K562 (cell line): ENCODE measurements around the gene DNAH3. TPM values are rescaled to one million over a fixed set of nuclear protein-coding genes. Genes with fewer than 3 reads are reported as not detected.
A peak's percentile ranks its signal among the peaks of the same experiment; 100 is the strongest.

Experiments used
- ATAC-seq: fragments of 200-7000 bp; cut with Tn5 transposase; 3 replicates; pipeline ENCODE4 v1.9.1; 2020; ENCODE audit warnings: moderate library complexity
- BruUV-seq: library from RNA; stranded (reverse); fragments of 400-500 nt; replicated peaks from 2 replicates; lab custom pipeline; 2021; lab: Mats Ljungman, UMichigan
- CTCF ChIA-PET: fragments of 300-600 bp; formaldehyde crosslinking; extraction: SDS; loops from one replicate; lab custom pipeline; 2021; ENCODE audit warnings: low intra/inter-chr PET ratio; lab: Yijun Ruan, JAX
- POLR2A ChIA-PET: fragments of 300-600, 350-650 bp; sonication (Branson Sonifier 250); formaldehyde crosslinking; extraction: SDS; loops from one replicate; lab custom pipeline; 2021; ENCODE audit warnings: antibody characterized with exemption, inconsistent platforms; lab: Yijun Ruan, JAX
- DNase-seq, 4 experiments: peaks; one replicate each; pipeline versions ENCODE4 v3.0.0 to v3.0.0-alpha.2; 2011 to 2018; ENCODE audit warnings: low spot score in 3 of 4, mixed read lengths in 3 of 4; ENCODE audit errors: extremely low read depth in 1 of 4
- FAIRE-seq: peaks from 2 replicates; lab custom pipeline; 2011; peaks lifted over from hg19 to GRCh38; lab: Jason Lieb, UNC
- H2AFZ ChIP-seq: 2 replicates; pipeline ENCODE4 v1.6.0; 2011; ENCODE audit warnings: low read depth, low read length, control low read depth, inconsistent platforms
- H3K27ac ChIP-seq: fragments of 200-600 bp; 3 replicates; pipeline ENCODE4 v1.8.0; 2011; ENCODE audit warnings: low read depth, mild to moderate bottlenecking, control low read depth, inconsistent platforms, low read length, moderate library complexity, mixed read lengths; ENCODE audit errors: extremely low read depth
- H3K27me3 ChIP-seq, 2 experiments: fragments of 300-600 bp in 1 of 2; 2 replicates in 1 of 2; 3 replicates in 1 of 2; pipeline versions ENCODE4 v1.6.0 to v1.8.0; 2011; ENCODE audit warnings: inconsistent platforms in 2 of 2, low read length in 2 of 2, mild to moderate bottlenecking in 1 of 2, mixed read lengths in 1 of 2, moderate library complexity in 1 of 2; ENCODE audit not compliant: control insufficient read depth in 2 of 2, insufficient read depth in 2 of 2
- H3K36me3 ChIP-seq: fragments of 300-600 bp; 3 replicates; pipeline ENCODE4 v1.8.0; 2011; ENCODE audit warnings: mild to moderate bottlenecking, low read length, inconsistent platforms; ENCODE audit not compliant: control insufficient read depth, insufficient read depth
- H3K4me1 ChIP-seq, 2 experiments: fragments of 200-600 bp in 1 of 2; replicated peaks in 1 of 2; 2 replicates in 1 of 2; 3 replicates in 1 of 2; pipeline versions ENCODE4 v1.5.1 to v1.8.0; 2011; ENCODE audit warnings: inconsistent platforms in 2 of 2, low read length in 2 of 2, mild to moderate bottlenecking in 1 of 2, mixed read lengths in 1 of 2, moderate library complexity in 1 of 2; ENCODE audit not compliant: control insufficient read depth in 2 of 2, insufficient read depth in 2 of 2
- H3K4me2 ChIP-seq: 2 replicates; pipeline ENCODE4 v1.6.1; 2011; ENCODE audit warnings: low read length, control low read depth, inconsistent platforms, mixed read lengths; ENCODE audit not compliant: insufficient read depth
- H3K4me3 ChIP-seq: fragments of 200-600 bp; sonication (generic), shearing (Covaris generic); 2 replicates; pipeline ENCODE4 v1.5.1; 2016; ENCODE audit warnings: control low read depth, inconsistent platforms
- H3K79me2 ChIP-seq: fragments of 200-600 bp; 3 replicates; pipeline ENCODE4 v1.8.0; 2011; ENCODE audit warnings: low read length, inconsistent platforms; ENCODE audit not compliant: control insufficient read depth, insufficient read depth
- H3K9ac ChIP-seq, 2 experiments: 2 replicates each; pipeline versions ENCODE4 v1.6.0 to v1.6.1; 2011; ENCODE audit warnings: low read depth in 2 of 2, low read length in 2 of 2, control low read depth in 1 of 2, inconsistent platforms in 1 of 2, mild to moderate bottlenecking in 1 of 2, mixed read lengths in 1 of 2; ENCODE audit not compliant: insufficient read depth in 1 of 2
- H3K9me1 ChIP-seq: one replicate; pipeline ENCODE4 v1.6.0; 2011; ENCODE audit warnings: inconsistent platforms, mild to moderate bottlenecking, low read length, moderate library complexity; ENCODE audit not compliant: control insufficient read depth, insufficient read depth
- H3K9me3 ChIP-seq: replicated peaks from 2 replicates; pipeline ENCODE4 v1.5.1; 2011; ENCODE audit warnings: low read depth, low read length, inconsistent platforms; ENCODE audit not compliant: control insufficient read depth, insufficient read depth
- H4K20me1 ChIP-seq: replicated peaks from 2 replicates; pipeline ENCODE4 v1.6.1; 2011; ENCODE audit warnings: low read length, inconsistent platforms, mixed read lengths; ENCODE audit not compliant: control insufficient read depth, insufficient read depth
- ARID1B ChIP-seq: fragments of 450-650 bp; IDR thresholded peaks from 2 replicates; pipeline ENCODE4 v1.6.1; 2016; ENCODE audit warnings: antibody characterized with exemption, mild to moderate bottlenecking, inconsistent platforms
- ARID2 ChIP-seq: fragments of 450-650 bp; IDR thresholded peaks from 2 replicates; pipeline ENCODE4 v1.6.1; 2017; ENCODE audit warnings: antibody characterized with exemption, mild to moderate bottlenecking
- BCOR ChIP-seq: fragments of 450-650 bp; IDR thresholded peaks from 2 replicates; pipeline ENCODE4 v1.6.1; 2016
- CBFA2T3 ChIP-seq: fragments of 450-650 bp; IDR thresholded peaks from 2 replicates; pipeline ENCODE4 v1.6.1; 2017
- CTBP1 ChIP-seq: fragments of 450-650 bp; IDR thresholded peaks from 2 replicates; pipeline ENCODE4 v1.6.1; 2016; ENCODE audit warnings: borderline replicate concordance
- DPF2 ChIP-seq: fragments of 450-650 bp; IDR thresholded peaks from 2 replicates; pipeline ENCODE4 v1.6.1; 2016
- E2F4 ChIP-seq: sonication (generic); formaldehyde crosslinking; IDR thresholded peaks from 2 replicates; pipeline ENCODE4 v1.8.0; 2022; ENCODE audit warnings: mild to moderate bottlenecking, low read depth, missing genetic modification reagents
- HDAC3 ChIP-seq: fragments of 450-650 bp; IDR thresholded peaks from 2 replicates; pipeline ENCODE4 v1.6.1; 2018; ENCODE audit warnings: borderline replicate concordance, mild to moderate bottlenecking, moderate library complexity; ENCODE audit not compliant: partially characterized antibody
- HNRNPLL ChIP-seq: fragments of 200-400 bp; formaldehyde crosslinking; IDR thresholded peaks from 2 replicates; pipeline ENCODE4 v1.6.1; 2017; ENCODE audit warnings: low read length, low read depth, mild to moderate bottlenecking; ENCODE audit not compliant: poor library complexity, severe bottlenecking
- ID3 ChIP-seq, 2 experiments: fragments of 250-450 bp in 1 of 2; fragments of 450-650 bp in 1 of 2; sonication (Bioruptor Pico) in 1 of 2; IDR thresholded peaks; 2 replicates each; pipeline versions ENCODE4 v1.6.1 to v1.8.0; 2016 to 2021; ENCODE audit warnings: mild to moderate bottlenecking in 2 of 2, moderate library complexity in 2 of 2, missing compliant biosample characterization in 1 of 2, missing genetic modification characterization in 1 of 2
- MAFK ChIP-seq: IDR thresholded peaks from 2 replicates; pipeline ENCODE4 v1.6.1; 2011; ENCODE audit warnings: low read length, improper control_type of control experiment
- SNIP1 ChIP-seq: fragments of 450-650 bp; IDR thresholded peaks from 2 replicates; pipeline ENCODE4 v1.7.1; 2017; ENCODE audit warnings: low read depth, mild to moderate bottlenecking
- TBP ChIP-seq: optimal IDR thresholded peaks from 2 replicates; pipeline ENCODE3; 2011; ENCODE audit warnings: low read depth, low read length, improper control_type of control experiment
- TCFL5 ChIP-seq: fragments of 250-450 bp; sonication (Bioruptor Pico); conservative IDR thresholded peaks from 2 replicates; pipeline ENCODE4 v1.6.1; 2021; ENCODE audit warnings: mild to moderate bottlenecking, moderate library complexity, matching md5 sums
- TRIM24 ChIP-seq, 2 experiments: fragments of 450-650 bp; IDR thresholded peaks; 2 replicates each; pipeline ENCODE4 v1.6.1; 2016
- ZNF639 ChIP-seq, 2 experiments: fragments of 200-800 bp in 1 of 2; sonication (Bioruptor generic) in 1 of 2; sonication (generic) in 1 of 2; formaldehyde crosslinking in 1 of 2; IDR thresholded peaks in 1 of 2; conservative IDR thresholded peaks in 1 of 2; 2 replicates each; pipeline versions ENCODE4 v1.5.0 to v1.6.1; 2016 to 2020; ENCODE audit warnings: missing compliant biosample characterization in 1 of 2, missing genetic modification characterization in 1 of 2, missing genetic modification reagents in 1 of 2
- WGBS: fragments of 100-300 bp; shearing (Covaris generic); methylation state at CpG from one replicate; pipeline ENCODE4 v1.1.6; 2016; ENCODE audit warnings: low coverage, mixed read lengths; ENCODE audit not compliant: insufficient coverage; ENCODE audit errors: missing lambda C conversion rate; 5-methylcytosine and 5-hydroxymethylcytosine counted together
- in situ Hi-C: fragments of 300-500 bp; cut with MboI; formaldehyde crosslinking; loops from 4 replicates; pipeline ENCODE4 v1.15.0; 2018; ENCODE audit warnings: inconsistent platforms, mixed read lengths
- intact Hi-C: fragments of 100-400 bp; cut with micrococcal nuclease; formaldehyde crosslinking; loops from 2 replicates; pipeline ENCODE4 v1.14.2; 2022
- polyA plus RNA-seq, 8 experiments: library from polyadenylated mRNA; depleted of rRNA in 4 of 8; stranded (reverse) in 5 of 8; unstranded in 3 of 8; fragments of >200 nt; fragmentation: Nextera tagmentation in 2 of 8; fragmentation: Illumina TruSeq in 1 of 8; extraction: Ambion mirVana in 2 of 8; extraction: Trizol in 1 of 8; gene quantifications; 2 replicates each; pipeline versions ENCODE4 v1.2.1 to v1.2.3, GENCODE V29; 2011 to 2014; ENCODE audit warnings: inconsistent platforms in 1 of 8, missing spikeins in 1 of 8
- total RNA-seq, 7 experiments: library from RNA; depleted of rRNA in 6 of 7; stranded (reverse); fragments of >200 nt in 6 of 7; fragmentation: Illumina TruSeq in 2 of 7; extraction: Trizol in 2 of 7; gene quantifications; 2 replicates each; pipeline versions ENCODE4 v1.2.1 to v1.2.3, GENCODE V29; 2011 to 2021; ENCODE audit warnings: low replicate concordance in 1 of 7

DNAH3 gene
- total and polyA plus RNA-seq, 9 of the 15 experiments (the other 6 are each of a cell fraction or from before 2014, with no cell fraction given): 0.32 to 0.84 (median 0.44) TPM

GRCh38 chr16:20946015-20946629 is 204.5 kb downstream of the DNAH3 start:
- ChIA-PET CTCF (no interaction called here), POLR2A (no interaction called here)
- intact Hi-C loops: loop anchor here (5.0 kb wide), 1 partner anchor 44 kb away; the partner anchor contains the start of genes DCUN1D3 and LYRM1
- H3K4me3 ChIP-seq: no peak overlapping the region
- ATAC-seq (no peak), FAIRE-seq (no peak), DNase-seq (peak in 1 of 4 experiments; percentile 22)
- WGBS: 21% methylated on average over 8 of the region's 8 CpGs
- H3K27me3 ChIP-seq: peaks cover 0 to 8% of the 10 kb centered on the region in 2 experiments; a peak in 1 of 5 replicates
- no peaks in the 10 kb centered on the region for H4K20me1 ChIP-seq
- 0 out of 2 replicates have a peak, but pooled peaks cover 2% of the 10 kb centered on the region for H3K9me3 ChIP-seq
- H3K4me2 ChIP-seq: no peak overlapping the region; the same call in 1 of the 2 replicates
- H3K79me2 ChIP-seq: no peaks in the 10 kb centered on the region
- H3K9ac ChIP-seq: no peak overlapping the region
- no TSS peak for BruUV-seq
- H3K27ac ChIP-seq: peak overlapping the region; percentile 81; the same call in 2 of the 3 replicates
- H3K9me1 ChIP-seq: no peaks in the 10 kb centered on the region
- H3K36me3 ChIP-seq: no peaks in the 10 kb centered on the region
- peaks cover 12 to 24% of the 10 kb centered on the region in 2 experiments for H3K4me1 ChIP-seq
- in situ Hi-C loops: no loop called here
- peak overlapping the region; percentile 52 for H2AFZ ChIP-seq
- TF ChIP-seq E2F4 (no peak), ARID2 (no peak), TCFL5 (CRISPR knock-in tag) (no peak), HNRNPLL (no peak), ZNF639 (CRISPR knock-in tag; conservative IDR thresholded peaks at IDR 0.05 in 1 of 2, IDR thresholded peaks at IDR 0.05 in 1 of 2) (0 out of 4 replicates have a peak, but pooled peaks of 1 of the 2 experiments have one; percentile 20), ARID1B (peak; percentile 78), MAFK (no peak), CBFA2T3 (peak; percentile 86), TBP (no peak), TRIM24 (IDR thresholded peaks at IDR 0.05) (peak; percentile 37 to 53; a peak in 1 of 4 replicates), BCOR (no peak), CTBP1 (no peak), DPF2 (peak; percentile 56), HDAC3 (peak; percentile 36), SNIP1 (no peak), ID3 (CRISPR knock-in tag; IDR thresholded peaks at IDR 0.05) (no peak), ID3 (tag; IDR thresholded peaks at IDR 0.05) (no peak)
